Esophagus squamous epithelium (tissue), 4 donors: ENCODE data around the gene PEX1.

Experiments used
- CTCF ChIP-seq, 6 experiments: fragments of 450-650 bp in 4 of 6; fragments of 200-600 bp in 2 of 6; sonication (generic) in 2 of 6; IDR thresholded peaks; one replicate each; pipeline ENCODE4 v1.5.1; 2016 to 2019; ENCODE audit warnings: antibody characterized with exemption in 6 of 6, mild to moderate bottlenecking in 4 of 6, moderate library complexity in 4 of 6
- POLR2A ChIP-seq, 4 donors: fragments of 450-650 bp; IDR thresholded peaks; one replicate each; pipeline ENCODE4 v1.6.1; 2017; ENCODE audit warnings: antibody characterized with exemption in 4 of 4, mild to moderate bottlenecking in 4 of 4, moderate library complexity in 3 of 4

GRCh38 chr7:92557249-92557648 is 28.9 kb upstream of the PEX1 start:
- TF ChIP-seq CTCF (IDR thresholded peaks at IDR 0.05) (no peak), POLR2A (IDR thresholded peaks at IDR 0.05) (no peak)
